Testis (tissue), 2 donors: ENCODE measurements around the gene NOX5.

Experiments
- POLR2A ChIP-seq: fragments of 450-650 bp; IDR thresholded peaks from one replicate; pipeline ENCODE4 v1.6.1; 2017; ENCODE audit warnings: antibody characterized with exemption, mild to moderate bottlenecking, moderate library complexity
- TF ChIP-seq, protein P1 (sequence below), 3 experiments: fragments of 450-650 bp in 2 of 3; fragments of 200-600 bp in 1 of 3; sonication (generic) in 1 of 3; IDR thresholded peaks; one replicate each; pipeline ENCODE4 v1.5.1; 2016 to 2019; ENCODE audit warnings: antibody characterized with exemption in 3 of 3, mild to moderate bottlenecking in 2 of 3, moderate library complexity in 1 of 3

DNA sequence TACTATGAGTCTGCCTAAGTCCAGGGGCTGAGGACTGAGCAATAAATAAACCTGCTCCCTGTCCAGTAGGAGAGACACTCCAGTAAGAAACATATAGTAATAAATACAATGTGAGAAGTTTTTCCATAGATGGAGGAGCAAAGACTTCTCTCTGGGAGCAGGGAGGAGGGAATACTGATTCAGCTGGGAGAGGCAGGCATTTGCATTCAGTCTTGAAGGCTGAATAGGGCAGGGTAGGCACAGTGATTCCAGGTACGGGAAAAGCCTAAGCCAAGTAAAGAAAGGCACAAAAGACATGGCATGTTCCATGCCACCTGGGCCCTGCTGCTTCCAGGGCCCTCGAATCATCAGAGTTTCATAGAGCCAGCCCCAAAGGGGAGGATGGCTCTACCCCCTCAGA is 86.3 kb downstream of the NOX5 start:
- TF ChIP-seq, protein P1, sequence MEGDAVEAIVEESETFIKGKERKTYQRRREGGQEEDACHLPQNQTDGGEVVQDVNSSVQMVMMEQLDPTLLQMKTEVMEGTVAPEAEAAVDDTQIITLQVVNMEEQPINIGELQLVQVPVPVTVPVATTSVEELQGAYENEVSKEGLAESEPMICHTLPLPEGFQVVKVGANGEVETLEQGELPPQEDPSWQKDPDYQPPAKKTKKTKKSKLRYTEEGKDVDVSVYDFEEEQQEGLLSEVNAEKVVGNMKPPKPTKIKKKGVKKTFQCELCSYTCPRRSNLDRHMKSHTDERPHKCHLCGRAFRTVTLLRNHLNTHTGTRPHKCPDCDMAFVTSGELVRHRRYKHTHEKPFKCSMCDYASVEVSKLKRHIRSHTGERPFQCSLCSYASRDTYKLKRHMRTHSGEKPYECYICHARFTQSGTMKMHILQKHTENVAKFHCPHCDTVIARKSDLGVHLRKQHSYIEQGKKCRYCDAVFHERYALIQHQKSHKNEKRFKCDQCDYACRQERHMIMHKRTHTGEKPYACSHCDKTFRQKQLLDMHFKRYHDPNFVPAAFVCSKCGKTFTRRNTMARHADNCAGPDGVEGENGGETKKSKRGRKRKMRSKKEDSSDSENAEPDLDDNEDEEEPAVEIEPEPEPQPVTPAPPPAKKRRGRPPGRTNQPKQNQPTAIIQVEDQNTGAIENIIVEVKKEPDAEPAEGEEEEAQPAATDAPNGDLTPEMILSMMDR (IDR thresholded peaks at IDR 0.05), result no peak
- no peak for TF ChIP-seq POLR2A
